ENCODE results near the gene IFIT3. TPM values are rescaled to one million over a fixed set of nuclear protein-coding genes. Genes with fewer than 3 reads are reported as not detected.
"Not testable (repeated sequence)": the region's sequence is repeated elsewhere in the genome, so short reads cannot be mapped to it uniquely, and the experiment has no call there.

The IFIT3 gene
- total RNA-seq, 1 donor from 2014 or later, result 16.8 TPM

DNA sequence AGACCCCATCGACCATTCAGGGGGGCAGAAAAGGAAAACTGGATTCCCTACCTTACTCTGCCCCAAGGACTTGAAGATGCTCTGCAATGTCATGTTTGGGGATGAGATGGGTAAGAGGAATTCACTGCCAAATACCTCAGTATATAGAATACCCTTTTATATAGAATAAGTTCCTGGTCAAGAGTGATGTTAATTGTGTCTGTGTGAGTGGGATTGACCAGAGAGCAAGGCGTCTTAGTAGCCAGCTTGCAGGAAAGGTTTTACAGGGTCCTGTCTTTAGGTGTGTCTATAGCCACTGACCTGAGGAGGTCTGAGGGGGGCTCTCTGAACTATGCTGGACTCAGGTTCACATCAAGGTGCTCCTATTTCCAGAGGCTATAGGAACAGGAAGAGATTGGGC is 1.4 kb downstream of the IFIT3 start:
- peak overlapping the region; percentile 56 for H3K4me3 Mint-ChIP-seq (ENCODE audit: unreplicated experiment)
- no peak for DNase-seq (ENCODE audit: low spot score)
- no peaks in the 10 kb centered on the region for H3K36me3 Mint-ChIP-seq (ENCODE audit: low read depth, unreplicated experiment)
- peaks cover 67% of the 10 kb centered on the region for H3K4me1 Mint-ChIP-seq (ENCODE audit: unreplicated experiment)
- H3K27ac Mint-ChIP-seq (ENCODE audit: unreplicated experiment), result peak overlapping the region; percentile 100
- TF ChIP-seq, protein P1, sequence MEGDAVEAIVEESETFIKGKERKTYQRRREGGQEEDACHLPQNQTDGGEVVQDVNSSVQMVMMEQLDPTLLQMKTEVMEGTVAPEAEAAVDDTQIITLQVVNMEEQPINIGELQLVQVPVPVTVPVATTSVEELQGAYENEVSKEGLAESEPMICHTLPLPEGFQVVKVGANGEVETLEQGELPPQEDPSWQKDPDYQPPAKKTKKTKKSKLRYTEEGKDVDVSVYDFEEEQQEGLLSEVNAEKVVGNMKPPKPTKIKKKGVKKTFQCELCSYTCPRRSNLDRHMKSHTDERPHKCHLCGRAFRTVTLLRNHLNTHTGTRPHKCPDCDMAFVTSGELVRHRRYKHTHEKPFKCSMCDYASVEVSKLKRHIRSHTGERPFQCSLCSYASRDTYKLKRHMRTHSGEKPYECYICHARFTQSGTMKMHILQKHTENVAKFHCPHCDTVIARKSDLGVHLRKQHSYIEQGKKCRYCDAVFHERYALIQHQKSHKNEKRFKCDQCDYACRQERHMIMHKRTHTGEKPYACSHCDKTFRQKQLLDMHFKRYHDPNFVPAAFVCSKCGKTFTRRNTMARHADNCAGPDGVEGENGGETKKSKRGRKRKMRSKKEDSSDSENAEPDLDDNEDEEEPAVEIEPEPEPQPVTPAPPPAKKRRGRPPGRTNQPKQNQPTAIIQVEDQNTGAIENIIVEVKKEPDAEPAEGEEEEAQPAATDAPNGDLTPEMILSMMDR (IDR thresholded peaks at IDR 0.05; ENCODE audit: unreplicated experiment), result no peak
- H3K27me3 Mint-ChIP-seq (ENCODE audit: unreplicated experiment), result peaks cover 2% of the 10 kb centered on the region
- H3K9me3 Mint-ChIP-seq (ENCODE audit: unreplicated experiment), result no peaks in the 10 kb centered on the region

DNA sequence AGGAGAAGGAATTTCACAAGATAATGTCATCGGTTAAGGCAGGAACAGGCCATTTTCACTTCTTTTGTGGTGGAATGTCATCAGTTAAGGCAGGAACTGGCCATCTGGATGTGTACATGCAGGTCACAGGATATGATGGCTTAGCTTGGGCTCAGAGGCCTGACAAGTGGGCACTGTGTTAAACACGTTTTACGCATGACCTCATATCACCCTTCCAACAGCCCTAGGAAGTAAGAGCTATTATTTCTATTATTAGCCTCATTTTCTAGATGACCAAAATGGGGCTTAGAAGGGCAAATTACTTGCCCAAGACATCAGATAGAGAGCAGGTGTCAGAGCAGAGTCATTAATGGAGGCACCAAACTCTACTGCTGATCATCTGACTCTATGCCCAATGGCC is 2.2 kb downstream of the IFIT3 start:
- DNase-seq (ENCODE audit: low spot score); H3K36me3 Mint-ChIP-seq (ENCODE audit: low read depth, unreplicated experiment); H3K4me3 Mint-ChIP-seq (ENCODE audit: unreplicated experiment); H3K9me3 Mint-ChIP-seq (ENCODE audit: unreplicated experiment); H3K27me3 Mint-ChIP-seq (ENCODE audit: unreplicated experiment): not testable (repeated sequence)
- Mint-ChIP-seq H3K4me1 (ENCODE audit: unreplicated experiment) (peaks cover 71% of the 10 kb centered on the region), H3K27ac (ENCODE audit: unreplicated experiment) (peak overlapping the region; percentile 100)

DNA sequence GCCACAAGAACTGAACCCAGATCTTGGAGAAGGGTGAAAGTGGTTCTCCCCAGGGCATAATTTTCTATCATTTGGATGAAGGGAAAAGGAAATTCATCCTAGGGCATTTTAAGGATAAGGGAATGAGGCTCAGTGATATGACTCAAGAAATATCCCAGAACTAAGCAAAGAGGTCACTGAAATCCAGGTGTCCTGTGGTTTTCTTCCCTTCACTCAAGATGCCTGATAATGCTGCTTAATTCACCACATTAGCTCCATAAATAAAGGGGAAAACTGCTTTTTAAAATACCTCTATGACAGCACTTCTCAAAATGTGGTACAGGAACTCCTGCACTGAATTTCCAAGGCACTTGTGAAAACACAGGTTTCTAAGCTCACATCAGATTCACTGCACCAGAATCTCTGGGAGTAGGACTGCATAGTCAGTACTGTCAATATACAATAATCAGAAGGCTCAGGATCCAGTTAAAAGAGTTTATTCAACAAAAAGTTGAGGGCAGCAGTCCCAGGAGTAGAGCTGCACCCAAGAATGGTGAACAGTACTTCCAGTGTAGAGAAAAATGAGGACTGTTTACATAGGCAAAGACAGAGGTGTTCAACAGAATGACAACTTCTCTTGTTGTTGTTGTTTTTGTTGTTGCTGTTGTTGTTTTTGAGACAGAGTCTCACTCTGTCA is 2.9 kb downstream of the IFIT3 start:
- Mint-ChIP-seq H3K36me3 (ENCODE audit: low read depth, unreplicated experiment) (no peaks in the 10 kb centered on the region), H3K9me3 (ENCODE audit: unreplicated experiment) (no peaks in the 10 kb centered on the region), H3K4me3 (ENCODE audit: unreplicated experiment) (no peak overlapping the region), H3K4me1 (ENCODE audit: unreplicated experiment) (peaks cover 73% of the 10 kb centered on the region), H3K27ac (ENCODE audit: unreplicated experiment) (peak overlapping the region; percentile 72), H3K27me3 (ENCODE audit: unreplicated experiment) (peaks cover 2% of the 10 kb centered on the region)
- TF ChIP-seq, protein P1 (IDR thresholded peaks at IDR 0.05; ENCODE audit: unreplicated experiment), result no peak
- DNase-seq (ENCODE audit: low spot score), result no peak

DNA sequence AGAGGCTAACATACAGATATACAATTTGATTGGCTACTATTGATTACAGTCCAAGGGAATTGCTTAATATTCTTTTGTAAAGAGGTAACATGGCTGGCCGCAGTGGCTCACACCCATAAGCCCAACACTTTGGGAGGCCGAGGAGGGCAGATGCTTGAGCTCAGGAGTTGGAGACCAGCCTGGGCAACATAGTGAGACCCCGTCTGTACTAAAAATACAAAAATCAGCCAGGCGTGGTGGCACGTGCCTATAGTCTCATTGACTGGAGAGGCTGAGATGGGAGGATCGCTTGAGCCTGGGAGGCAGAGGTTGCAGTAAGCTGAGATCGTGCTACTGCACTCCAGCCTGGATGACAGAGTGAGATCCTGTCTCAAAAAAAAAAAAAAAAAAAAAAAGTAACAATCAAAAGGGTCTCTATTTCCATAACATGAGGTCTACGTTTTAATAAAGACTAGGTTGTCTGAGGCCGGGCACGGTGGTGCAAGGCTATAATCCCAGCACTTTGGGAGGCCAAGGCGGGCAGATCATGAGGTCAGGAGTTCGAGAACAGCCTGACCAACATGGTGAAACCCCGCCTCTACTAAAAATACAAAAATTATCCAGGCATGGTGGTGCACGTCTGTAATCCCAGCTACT is 3.8 kb downstream of the IFIT3 start:
- peak overlapping the region; percentile 90 for H3K27ac Mint-ChIP-seq (ENCODE audit: unreplicated experiment)
- not testable (repeated sequence) for H3K9me3 Mint-ChIP-seq (ENCODE audit: unreplicated experiment); H3K36me3 Mint-ChIP-seq (ENCODE audit: low read depth, unreplicated experiment); DNase-seq (ENCODE audit: low spot score); H3K27me3 Mint-ChIP-seq (ENCODE audit: unreplicated experiment); H3K4me3 Mint-ChIP-seq (ENCODE audit: unreplicated experiment)
- H3K4me1 Mint-ChIP-seq (ENCODE audit: unreplicated experiment), result peaks cover 67% of the 10 kb centered on the region

DNA sequence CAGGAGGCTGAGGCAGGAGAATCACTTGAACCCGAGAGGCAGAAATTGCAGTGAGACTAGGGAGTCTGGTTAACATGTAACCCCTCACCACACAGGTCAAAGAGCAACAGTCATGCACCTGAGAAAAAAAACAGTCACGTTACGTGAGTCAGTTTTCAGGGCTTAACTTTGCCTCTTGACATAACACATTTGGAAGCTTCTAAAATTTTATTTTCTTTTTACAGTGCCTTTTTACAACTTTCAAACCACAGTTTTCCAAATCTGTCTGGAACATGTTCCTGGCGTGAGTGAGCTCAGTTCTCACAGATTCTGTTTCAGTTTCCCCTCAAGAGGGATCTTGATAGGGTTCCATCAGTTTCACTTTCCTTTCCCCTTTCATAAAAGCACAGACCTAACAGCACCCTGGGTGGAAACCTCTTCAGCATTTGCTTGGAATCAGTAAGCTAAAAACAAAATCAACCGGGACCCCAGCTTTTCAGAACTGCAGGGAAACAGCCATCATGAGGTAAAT is 4.4 kb downstream of the IFIT3 start:
- peaks cover 63% of the 10 kb centered on the region for H3K4me1 Mint-ChIP-seq (ENCODE audit: unreplicated experiment)
- peak overlapping the region; percentile 90 for H3K27ac Mint-ChIP-seq (ENCODE audit: unreplicated experiment)
- no peak for DNase-seq (ENCODE audit: low spot score)
- TF ChIP-seq, protein P1 (IDR thresholded peaks at IDR 0.05; ENCODE audit: unreplicated experiment), result no peak
- H3K4me3 Mint-ChIP-seq (ENCODE audit: unreplicated experiment), result peak overlapping the region; percentile 65
- H3K36me3 Mint-ChIP-seq (ENCODE audit: low read depth, unreplicated experiment), result no peaks in the 10 kb centered on the region
- peaks cover 4% of the 10 kb centered on the region for H3K27me3 Mint-ChIP-seq (ENCODE audit: unreplicated experiment)
- H3K9me3 Mint-ChIP-seq (ENCODE audit: unreplicated experiment), result no peaks in the 10 kb centered on the region

DNA sequence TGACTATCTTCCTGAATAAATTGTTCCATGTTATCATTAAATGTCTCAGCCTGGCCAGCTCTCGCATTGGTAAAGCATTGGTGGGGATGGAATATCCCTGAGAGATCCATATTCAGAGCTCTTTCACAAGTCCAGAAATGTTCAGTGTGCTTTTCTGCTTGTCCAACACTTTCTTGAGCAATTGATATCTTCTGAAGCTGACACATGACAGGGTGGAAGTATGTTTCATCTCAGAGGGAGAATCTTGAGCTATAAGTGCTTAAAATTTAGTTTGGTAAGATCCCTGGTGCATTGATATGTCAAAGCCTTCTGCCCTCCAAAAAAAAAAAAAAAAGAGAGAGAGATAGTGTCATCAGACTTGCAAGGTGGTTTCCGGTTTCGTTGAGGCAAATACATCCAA is 7.4 kb downstream of the IFIT3 start:
- TF ChIP-seq, protein P1 (IDR thresholded peaks at IDR 0.05; ENCODE audit: unreplicated experiment), result no peak
- Mint-ChIP-seq H3K9me3 (ENCODE audit: unreplicated experiment) (no peaks in the 10 kb centered on the region), H3K27ac (ENCODE audit: unreplicated experiment) (no peak overlapping the region), H3K36me3 (ENCODE audit: low read depth, unreplicated experiment) (peaks cover 21% of the 10 kb centered on the region), H3K4me1 (ENCODE audit: unreplicated experiment) (peaks cover 45% of the 10 kb centered on the region), H3K4me3 (ENCODE audit: unreplicated experiment) (peak overlapping the region; percentile 17), H3K27me3 (ENCODE audit: unreplicated experiment) (peaks cover 6% of the 10 kb centered on the region)
- DNase-seq (ENCODE audit: low spot score), result no peak

Data from endothelial cell (in vitro differentiated cells).